ENCODE measurements around the gene MTRR.

MTRR gene

GRCh38 chr5:7828269-7828668 lies 40.7 kb upstream of the MTRR start:
- POLR2A ChIA-PET: no interaction called here
- CTCF ChIA-PET: interaction anchor here (0.8 to 4.3 kb wide), 2 partner anchors 11 to 14 kb away, joined by 3 to 18 read pairs; no protein-coding TSS in a partner anchor
- TF ChIP-seq, protein P1, sequence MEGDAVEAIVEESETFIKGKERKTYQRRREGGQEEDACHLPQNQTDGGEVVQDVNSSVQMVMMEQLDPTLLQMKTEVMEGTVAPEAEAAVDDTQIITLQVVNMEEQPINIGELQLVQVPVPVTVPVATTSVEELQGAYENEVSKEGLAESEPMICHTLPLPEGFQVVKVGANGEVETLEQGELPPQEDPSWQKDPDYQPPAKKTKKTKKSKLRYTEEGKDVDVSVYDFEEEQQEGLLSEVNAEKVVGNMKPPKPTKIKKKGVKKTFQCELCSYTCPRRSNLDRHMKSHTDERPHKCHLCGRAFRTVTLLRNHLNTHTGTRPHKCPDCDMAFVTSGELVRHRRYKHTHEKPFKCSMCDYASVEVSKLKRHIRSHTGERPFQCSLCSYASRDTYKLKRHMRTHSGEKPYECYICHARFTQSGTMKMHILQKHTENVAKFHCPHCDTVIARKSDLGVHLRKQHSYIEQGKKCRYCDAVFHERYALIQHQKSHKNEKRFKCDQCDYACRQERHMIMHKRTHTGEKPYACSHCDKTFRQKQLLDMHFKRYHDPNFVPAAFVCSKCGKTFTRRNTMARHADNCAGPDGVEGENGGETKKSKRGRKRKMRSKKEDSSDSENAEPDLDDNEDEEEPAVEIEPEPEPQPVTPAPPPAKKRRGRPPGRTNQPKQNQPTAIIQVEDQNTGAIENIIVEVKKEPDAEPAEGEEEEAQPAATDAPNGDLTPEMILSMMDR (IDR thresholded peaks at IDR 0.05; ENCODE audit: control extremely low read depth, extremely low read depth, low read depth, missing control alignments): no peak
- DNase-seq (ENCODE audit: extremely low spot score): no peak

DNA sequence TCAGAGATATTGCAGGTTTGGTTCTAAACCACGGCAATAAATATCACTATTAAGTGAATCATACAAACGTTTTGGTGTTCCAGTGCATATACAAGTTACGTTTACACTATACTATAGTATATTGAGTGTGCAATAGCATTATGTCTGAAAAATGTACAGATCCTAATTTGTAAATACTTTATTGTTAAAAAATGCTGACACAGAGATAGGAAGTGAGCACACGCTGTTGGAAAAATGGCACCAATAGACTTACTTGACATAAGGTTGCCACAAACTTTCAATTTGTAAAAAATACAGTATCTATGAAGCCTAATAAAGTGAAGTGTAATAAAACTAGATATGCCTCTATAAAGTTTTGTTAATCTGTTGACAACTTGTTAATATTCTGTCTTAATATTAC lies 34.0 kb upstream of the MTRR start:
- TF ChIP-seq, protein P1 (IDR thresholded peaks at IDR 0.05; ENCODE audit: control extremely low read depth, extremely low read depth, low read depth, missing control alignments): no peak
- ChIA-PET CTCF (interaction anchor here (1.5 to 2.6 kb wide), 2 partner anchors 18 to 21 kb away, joined by 3 to 10 read pairs; no protein-coding TSS in a partner anchor), POLR2A (no interaction called here)
- no peak for DNase-seq (ENCODE audit: extremely low spot score)

DNA sequence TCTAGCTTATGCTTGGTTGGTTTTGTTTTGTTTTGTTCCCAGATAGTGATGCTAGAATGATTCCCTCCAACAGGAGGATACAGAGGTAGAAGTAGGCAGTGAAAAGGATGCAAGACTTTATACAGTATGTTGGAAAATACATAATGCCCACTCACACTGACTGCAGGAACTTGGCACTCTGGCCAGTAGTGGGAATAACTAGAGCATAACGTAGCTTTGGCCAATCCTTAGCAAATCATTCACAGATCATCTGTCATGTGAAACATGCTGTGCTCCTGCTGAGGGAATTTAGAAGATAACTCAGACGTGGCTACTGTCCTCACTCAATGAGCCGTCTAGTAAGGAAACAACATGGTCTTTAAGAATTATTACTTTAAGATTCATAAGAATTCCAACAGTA lies 31.5 kb upstream of the MTRR start:
- no peak for DNase-seq (ENCODE audit: extremely low spot score)
- TF ChIP-seq, protein P1 (IDR thresholded peaks at IDR 0.05; ENCODE audit: control extremely low read depth, extremely low read depth, low read depth, missing control alignments): no peak
- POLR2A ChIA-PET: no interaction called here
- CTCF ChIA-PET: interaction anchor here (1.7 kb wide), 1 partner anchor 20 kb away, joined by 5 read pairs; no protein-coding TSS in a partner anchor

DNA sequence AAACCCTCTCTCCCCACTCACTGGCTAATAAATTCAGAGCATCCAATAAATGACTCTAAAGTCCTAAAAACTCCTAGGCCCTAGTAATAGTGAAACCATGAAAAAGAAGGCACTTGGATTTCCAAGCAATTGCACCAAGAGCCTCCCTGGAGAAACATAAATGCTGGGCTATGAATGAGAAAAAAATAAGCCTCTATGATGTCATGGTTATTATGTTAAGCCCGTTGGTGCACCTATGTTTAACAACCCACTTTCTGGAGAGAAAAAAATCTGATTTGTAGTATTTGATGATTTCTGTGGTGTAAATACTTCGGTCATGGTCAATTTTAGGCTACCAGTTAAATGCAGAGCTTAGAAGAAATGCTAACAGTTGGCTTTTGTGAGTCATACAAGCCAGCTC lies 26.4 kb upstream of the MTRR start:
- CTCF ChIA-PET: interaction anchor here (1.0 kb wide), 1 partner anchor 8 kb away, joined by 3 read pairs; no protein-coding TSS in a partner anchor
- TF ChIP-seq, protein P1 (IDR thresholded peaks at IDR 0.05; ENCODE audit: control extremely low read depth, extremely low read depth, low read depth, missing control alignments): no peak
- POLR2A ChIA-PET: no interaction called here
- DNase-seq (ENCODE audit: extremely low spot score): no peak

DNA sequence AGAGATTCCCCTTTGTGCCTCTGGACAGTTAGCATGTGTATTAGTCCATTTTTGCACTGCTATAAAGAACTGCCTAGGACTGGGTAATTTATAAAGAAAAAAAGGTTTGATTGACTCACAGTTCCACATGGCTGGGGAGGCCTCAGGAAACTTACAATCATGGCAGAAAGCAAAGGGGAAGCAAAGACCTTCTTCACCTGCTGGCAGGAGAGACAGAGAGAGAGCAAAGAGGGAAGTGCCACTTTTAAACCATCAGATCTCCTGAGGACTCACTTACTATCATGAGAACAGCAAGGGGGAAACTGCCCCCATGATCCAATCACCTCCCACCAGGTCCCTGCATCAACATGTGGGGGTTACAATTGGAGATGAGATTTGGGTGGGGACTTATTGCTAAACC lies 24.0 kb upstream of the MTRR start:
- ChIA-PET CTCF (interaction anchor here (1.1 to 3.3 kb wide), 2 partner anchors 12 to 90 kb away, joined by 4 to 12 read pairs; no protein-coding TSS in a partner anchor), POLR2A (no interaction called here)
- DNase-seq (ENCODE audit: extremely low spot score): no peak
- TF ChIP-seq, protein P1 (IDR thresholded peaks at IDR 0.05; ENCODE audit: control extremely low read depth, extremely low read depth, low read depth, missing control alignments): no peak

- TF ChIP-seq, protein P1 (IDR thresholded peaks at IDR 0.05; ENCODE audit: control extremely low read depth, extremely low read depth, low read depth, missing control alignments): no peak
- no peak for DNase-seq (ENCODE audit: extremely low spot score)
- ChIA-PET CTCF (interaction anchor here (1.0 to 3.3 kb wide), 3 partner anchors 11 to 90 kb away, joined by 4 to 12 read pairs (median 4); no protein-coding TSS in a partner anchor), POLR2A (no interaction called here)
These were observed 23.4 kb upstream of the MTRR start for GRCh38 chr5:7845557-7845956.

Data from GM10248 (cell line).